Lower lobe of right lung (tissue), 2 donors: ENCODE measurements around the gene CDCP2. TPM values are rescaled to one million over a fixed set of nuclear protein-coding genes. Genes with fewer than 3 reads are reported as not detected.

Experiments
- ATAC-seq, 2 donors: fragments of 200-7000 bp; cut with Tn5 transposase; one replicate each; pipeline ENCODE4 v1.9.1; 2020 to 2022; ENCODE audit warnings: mild to moderate bottlenecking in 2 of 2, moderate library complexity in 2 of 2
- DNase-seq: peaks from one replicate; pipeline ENCODE4 v3.0.0-alpha.2; 2020
- H3K27ac ChIP-seq: fragments of 200-600 bp; one replicate; pipeline ENCODE4 v1.8.0; 2022
- H3K27me3 ChIP-seq: fragments of 200-600 bp; one replicate; pipeline ENCODE4 v1.8.0; 2022; ENCODE audit warnings: low read depth
- H3K36me3 ChIP-seq: fragments of 200-600 bp; one replicate; pipeline ENCODE4 v1.8.0; 2022; ENCODE audit warnings: mild to moderate bottlenecking
- H3K4me1 ChIP-seq: fragments of 200-600 bp; one replicate; pipeline ENCODE4 v1.8.0; 2022
- H3K4me3 ChIP-seq: fragments of 200-600 bp; one replicate; pipeline ENCODE4 v1.8.0; 2022; ENCODE audit warnings: mild to moderate bottlenecking
- H3K9me3 ChIP-seq: fragments of 200-600 bp; one replicate; pipeline ENCODE4 v1.8.0; 2022
- CTCF ChIP-seq: fragments of 200-600 bp; IDR thresholded peaks from one replicate; pipeline ENCODE4 v1.8.0; 2022; ENCODE audit warnings: antibody characterized with exemption, mild to moderate bottlenecking
- intact Hi-C: fragments of 100-400 bp; cut with DNase I; formaldehyde crosslinking; loops from one replicate; pipeline ENCODE4 v1.11.0; 2022
- total RNA-seq: library from RNA; stranded (reverse); fragmentation: NEBNext Ultra II Directional; extraction: Animal tissue kit (Norgen Biotek cat#: 25700); gene quantifications from one replicate; pipeline ENCODE4 v1.2.1, GENCODE V29; 2021
- donor health status: DM: no; HTN: yes; CAD: no; lungs with severe emphysema.

The CDCP2 gene
- total RNA-seq, 1 donor from 2014 or later = not detected

- no peaks in the 10 kb centered on the region for H3K9me3 ChIP-seq
- peaks cover 10% of the 10 kb centered on the region for H3K36me3 ChIP-seq
- peaks cover 20% of the 10 kb centered on the region for H3K4me1 ChIP-seq
- no peak overlapping the region for H3K4me3 ChIP-seq
- ATAC-seq (no peak), DNase-seq (no peak)
- no peak for TF ChIP-seq CTCF
- H3K27ac ChIP-seq = no peak overlapping the region
- H3K27me3 ChIP-seq = no peaks in the 10 kb centered on the region
- intact Hi-C loops = no loop called here
Measured at GRCh38 chr1:54094001-54094729, 58.6 kb downstream of the CDCP2 start.

GRCh38 chr1:54091666-54092065, 61.1 kb downstream of the CDCP2 start:
- H3K27ac ChIP-seq = no peak overlapping the region
- peaks cover 9% of the 10 kb centered on the region for H3K36me3 ChIP-seq
- peaks cover 18% of the 10 kb centered on the region for H3K4me1 ChIP-seq
- no peak overlapping the region for H3K4me3 ChIP-seq
- H3K9me3 ChIP-seq = no peaks in the 10 kb centered on the region
- intact Hi-C loops = no loop called here
- no peak for DNase-seq
- TF ChIP-seq CTCF = no peak
- ATAC-seq = no peak
- no peaks in the 10 kb centered on the region for H3K27me3 ChIP-seq

- DNase-seq (no peak), ATAC-seq (peak in 1 of 2 donors; percentile 80)
- no peaks in the 10 kb centered on the region for H3K4me1 ChIP-seq
- H3K9me3 ChIP-seq = no peaks in the 10 kb centered on the region
- intact Hi-C loops = no loop called here
- H3K27ac ChIP-seq = peak overlapping the region; percentile 42
- H3K4me3 ChIP-seq = peak overlapping the region; percentile 22
- no peaks in the 10 kb centered on the region for H3K27me3 ChIP-seq
- no peak for TF ChIP-seq CTCF
- H3K36me3 ChIP-seq = peaks cover 4% of the 10 kb centered on the region
Measured at GRCh38 chr1:54088385-54088784, 64.4 kb downstream of the CDCP2 start.

GRCh38 chr1:54086754-54087153, 66.0 kb downstream of the CDCP2 start:
- intact Hi-C loops = no loop called here

GRCh38 chr1:54084794-54085193, 68.0 kb downstream of the CDCP2 start:
- H3K4me1 ChIP-seq = no peaks in the 10 kb centered on the region
- H3K36me3 ChIP-seq = peaks cover 2% of the 10 kb centered on the region
- intact Hi-C loops = no loop called here
- H3K27me3 ChIP-seq = no peaks in the 10 kb centered on the region
- no peak overlapping the region for H3K27ac ChIP-seq
- ATAC-seq (no peak), DNase-seq (no peak)
- no peaks in the 10 kb centered on the region for H3K9me3 ChIP-seq
- no peak for TF ChIP-seq CTCF
- no peak overlapping the region for H3K4me3 ChIP-seq

More at GRCh38 chr1:54086754-54087153, 66.0 kb downstream of the CDCP2 start:
- peaks cover 4% of the 10 kb centered on the region for H3K36me3 ChIP-seq
- ATAC-seq = no peak
- no peaks in the 10 kb centered on the region for H3K9me3 ChIP-seq
- no peak overlapping the region for H3K4me3 ChIP-seq
- no peaks in the 10 kb centered on the region for H3K27me3 ChIP-seq
- no peaks in the 10 kb centered on the region for H3K4me1 ChIP-seq
- DNase-seq = no peak
- TF ChIP-seq CTCF = no peak
- no peak overlapping the region for H3K27ac ChIP-seq

Other genes with a start within 250 kb of the CDCP2 start
- gene IFT25, start 207.3 kb downstream of the CDCP2 start, total RNA-seq = 23.7 TPM
- gene LRRC42, start 206.7 kb downstream of the CDCP2 start, total RNA-seq = 16.5 TPM
- 13.7 TPM for gene LDLRAD1, start 134.8 kb downstream of the CDCP2 start, total RNA-seq
- gene TMEM59, start 99.8 kb downstream of the CDCP2 start, total RNA-seq = 475 TPM
- 5.3 TPM for gene TCEANC2, start 99.4 kb downstream of the CDCP2 start, total RNA-seq
- 9.0 TPM for gene CYB5RL, start 47.0 kb upstream of the CDCP2 start, total RNA-seq
- 41.8 TPM for gene MRPL37, start 47.2 kb upstream of the CDCP2 start, total RNA-seq